Smooth muscle cell (in vitro differentiated cells): Measurements from ENCODE around the gene DYRK3. TPM values are rescaled to one million over a fixed set of nuclear protein-coding genes. Genes with fewer than 3 reads are reported as not detected.

Experiments used
- DNase-seq: peaks from one replicate; lab custom pipeline; 2025; ENCODE audit not compliant: unreplicated experiment; lab: John Stamatoyannopoulos, UW
- H2AFZ ChIP-seq: fragments of 200-600 bp; sonication (generic); 2 replicates; pipeline ENCODE4 v1.6.0; 2016; ENCODE audit warnings: antibody characterized with exemption, low read depth, mild to moderate bottlenecking
- H3F3A ChIP-seq: fragments of 200-600 bp; sonication (generic); 2 replicates; pipeline ENCODE4 v1.6.0; 2017; ENCODE audit warnings: antibody characterized with exemption, low read depth
- H3K27ac ChIP-seq: fragments of 200-600 bp; sonication (generic); 2 replicates; pipeline ENCODE4 v1.5.1; 2016; ENCODE audit warnings: low read depth, mild to moderate bottlenecking
- H3K27me3 ChIP-seq: fragments of 200-600 bp; sonication (generic); 2 replicates; pipeline ENCODE4 v1.6.1; 2016; ENCODE audit warnings: low read depth, mild to moderate bottlenecking
- H3K36me3 ChIP-seq: fragments of 200-600 bp; sonication (generic); 2 replicates; pipeline ENCODE4 v1.5.1; 2016; ENCODE audit warnings: low read depth
- H3K4me1 ChIP-seq: fragments of 200-600 bp; sonication (generic); 2 replicates; pipeline ENCODE4 v1.5.1; 2016; ENCODE audit warnings: low read depth
- H3K4me2 ChIP-seq: fragments of 200-600 bp; sonication (generic); 2 replicates; pipeline ENCODE4 v1.6.0; 2016; ENCODE audit warnings: mild to moderate bottlenecking
- H3K4me3 ChIP-seq: fragments of 200-600 bp; sonication (generic); 2 replicates; pipeline ENCODE4 v1.5.1; 2016; ENCODE audit warnings: mild to moderate bottlenecking
- H3K79me2 ChIP-seq: fragments of 200-600 bp; sonication (generic); 2 replicates; pipeline ENCODE4 v1.6.0; 2016; ENCODE audit warnings: low read depth, mild to moderate bottlenecking
- H3K9ac ChIP-seq: fragments of 200-600 bp; sonication (generic); 2 replicates; pipeline ENCODE4 v1.6.0; 2016; ENCODE audit warnings: low read depth
- H3K9me3 ChIP-seq: fragments of 200-600 bp; sonication (generic); replicated peaks from 2 replicates; pipeline ENCODE4 v1.5.1; 2016; ENCODE audit warnings: low read depth
- H4K20me1 ChIP-seq: fragments of 200-600 bp; sonication (generic); 2 replicates; pipeline ENCODE4 v1.6.0; 2016; ENCODE audit warnings: low read depth
- WGBS: methylation state at CpG from one replicate; pipeline ENCODE4 v1.1.7; 2016; ENCODE audit warnings: low lambda C conversion rate; 5-methylcytosine and 5-hydroxymethylcytosine counted together
- polyA plus RNA-seq: library from polyadenylated mRNA; unstranded; fragments of >200 nt; fragmentation: Nextera tagmentation; extraction: Ambion mirVana; gene quantifications from 2 replicates; pipeline ENCODE4 v1.2.1, GENCODE V29; 2016
- total RNA-seq: library from RNA; depleted of rRNA; stranded (reverse); fragments of >200 nt; gene quantifications from 2 replicates; pipeline ENCODE4 v1.2.3, GENCODE V29; 2014
- TF ChIP-seq, protein P1 (sequence below): fragments of 200-600 bp; sonication (generic); IDR thresholded peaks from 2 replicates; pipeline ENCODE4 v1.5.1; 2017; ENCODE audit warnings: borderline replicate concordance, mild to moderate bottlenecking, antibody characterized with exemption; ENCODE audit not compliant: insufficient read depth, poor library complexity, severe bottlenecking

Gene DYRK3
- total and polyA plus RNA-seq, 2 experiments from 2014 or later = 11.1 to 13.7 TPM

GRCh38 chr1:206696812-206697585, 61.7 kb downstream of the DYRK3 start:
- Histone ChIP-seq H3K27me3 (no peaks in the 10 kb centered on the region), H3K4me3 (no peak overlapping the region), H2AFZ (no peak overlapping the region), H3K9ac (no peak overlapping the region), H3F3A (peaks cover 8% of the 10 kb centered on the region), H3K4me1 (peaks cover 6% of the 10 kb centered on the region), H4K20me1 (peaks cover 100% of the 10 kb centered on the region), H3K79me2 (peaks cover 99% of the 10 kb centered on the region), H3K9me3 (no peaks in the 10 kb centered on the region), H3K27ac (no peak overlapping the region), H3K4me2 (no peak overlapping the region), H3K36me3 (no peaks in the 10 kb centered on the region)
- DNase-seq = no peak
- 95% methylated on average over 4 of the region's 4 CpGs for WGBS
- TF ChIP-seq, protein P1, sequence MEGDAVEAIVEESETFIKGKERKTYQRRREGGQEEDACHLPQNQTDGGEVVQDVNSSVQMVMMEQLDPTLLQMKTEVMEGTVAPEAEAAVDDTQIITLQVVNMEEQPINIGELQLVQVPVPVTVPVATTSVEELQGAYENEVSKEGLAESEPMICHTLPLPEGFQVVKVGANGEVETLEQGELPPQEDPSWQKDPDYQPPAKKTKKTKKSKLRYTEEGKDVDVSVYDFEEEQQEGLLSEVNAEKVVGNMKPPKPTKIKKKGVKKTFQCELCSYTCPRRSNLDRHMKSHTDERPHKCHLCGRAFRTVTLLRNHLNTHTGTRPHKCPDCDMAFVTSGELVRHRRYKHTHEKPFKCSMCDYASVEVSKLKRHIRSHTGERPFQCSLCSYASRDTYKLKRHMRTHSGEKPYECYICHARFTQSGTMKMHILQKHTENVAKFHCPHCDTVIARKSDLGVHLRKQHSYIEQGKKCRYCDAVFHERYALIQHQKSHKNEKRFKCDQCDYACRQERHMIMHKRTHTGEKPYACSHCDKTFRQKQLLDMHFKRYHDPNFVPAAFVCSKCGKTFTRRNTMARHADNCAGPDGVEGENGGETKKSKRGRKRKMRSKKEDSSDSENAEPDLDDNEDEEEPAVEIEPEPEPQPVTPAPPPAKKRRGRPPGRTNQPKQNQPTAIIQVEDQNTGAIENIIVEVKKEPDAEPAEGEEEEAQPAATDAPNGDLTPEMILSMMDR = no peak

GRCh38 chr1:206698011-206698410, 62.7 kb downstream of the DYRK3 start:
- no peak overlapping the region for H3K27ac ChIP-seq
- DNase-seq = no peak
- 92% methylated on average over 2 of the region's 2 CpGs for WGBS
- H2AFZ ChIP-seq = no peak overlapping the region
- no peaks in the 10 kb centered on the region for H3K9me3 ChIP-seq
- H4K20me1 ChIP-seq = peaks cover 100% of the 10 kb centered on the region
- H3K36me3 ChIP-seq = no peaks in the 10 kb centered on the region
- no peak overlapping the region for H3K4me3 ChIP-seq
- no peaks in the 10 kb centered on the region for H3K27me3 ChIP-seq
- peaks cover 99% of the 10 kb centered on the region for H3K79me2 ChIP-seq
- H3F3A ChIP-seq = peaks cover 3% of the 10 kb centered on the region
- peaks cover 8% of the 10 kb centered on the region for H3K4me1 ChIP-seq
- TF ChIP-seq, protein P1 = no peak
- H3K9ac ChIP-seq = no peak overlapping the region
- no peak overlapping the region for H3K4me2 ChIP-seq

Other genes starting within 250 kb of the DYRK3 start
- gene IKBKE, start 165.1 kb upstream of the DYRK3 start, total RNA-seq = 4.0 and 6.2 TPM in 2 replicates
- 8.5 and 9.7 TPM in 2 replicates for gene IKBKE, start 165.1 kb upstream of the DYRK3 start, polyA plus RNA-seq
- 1.3 and 2.6 TPM in 2 replicates for gene RASSF5, start 128.0 kb upstream of the DYRK3 start, total RNA-seq
- gene RASSF5, start 128.0 kb upstream of the DYRK3 start, polyA plus RNA-seq = 1.6 and 3.3 TPM in 2 replicates
- gene EIF2D, start 23.1 kb upstream of the DYRK3 start, total RNA-seq = 28.9 and 32.5 TPM in 2 replicates
- gene EIF2D, start 23.1 kb upstream of the DYRK3 start, polyA plus RNA-seq = 22.8 and 22.9 TPM in 2 replicates
- gene MAPKAPK2, start 49.4 kb downstream of the DYRK3 start, total RNA-seq = 36.0 and 40.9 TPM in 2 replicates
- gene MAPKAPK2, start 49.4 kb downstream of the DYRK3 start, polyA plus RNA-seq = 14.3 and 16.9 TPM in 2 replicates
- gene IL19, start 135.2 kb downstream of the DYRK3 start, total RNA-seq = not detected in 2 replicates
- gene IL19, start 135.2 kb downstream of the DYRK3 start, polyA plus RNA-seq = 0.35 and 0.52 TPM in 2 replicates
- 0.36 and 2.2 TPM in 2 replicates for gene IL10, start 137.0 kb downstream of the DYRK3 start, total RNA-seq
- 1.2 and 2.8 TPM in 2 replicates for gene IL10, start 137.0 kb downstream of the DYRK3 start, polyA plus RNA-seq
- gene IL20, start 230.1 kb downstream of the DYRK3 start, total RNA-seq = not detected in 2 replicates
- 1.6 TPM in 1 of 2 replicates, not detected in the other for gene IL20, start 230.1 kb downstream of the DYRK3 start, polyA plus RNA-seq